ENCODE measurements around the gene RNF152.

- TF ChIP-seq CTCF (IDR thresholded peaks at IDR 0.05) (no peak), POLR2AphosphoS5 (IDR thresholded peaks at IDR 0.05) (peak in 1 of 2 donors; percentile 10), EP300 (IDR thresholded peaks at IDR 0.05) (no peak)
These were observed at the start of gene RNF152 for GRCh38 chr18:61892683-61893308.
